HepG2 (cell line): ENCODE data around the gene RTKN2. TPM values are rescaled to one million over a fixed set of nuclear protein-coding genes. Genes with fewer than 3 reads are reported as not detected.

ENCODE experiments used
- ATAC-seq: fragments of 200-7000 bp; cut with Tn5 transposase; 3 replicates; pipeline ENCODE4 v1.9.1; 2020; ENCODE audit warnings: mild to moderate bottlenecking, moderate library complexity
- BruUV-seq: library from RNA; stranded (reverse); fragments of 400-500 nt; replicated peaks from 2 replicates; lab custom pipeline; 2021; lab: Mats Ljungman, UMichigan
- CTCF ChIA-PET: fragments of 300-600 bp; formaldehyde crosslinking; extraction: SDS; loops from one replicate; lab custom pipeline; 2021; ENCODE audit warnings: low total read pairs, inconsistent platforms, low intra/inter-chr PET ratio; lab: Yijun Ruan, JAX
- POLR2A ChIA-PET: fragments of 350-600 bp; sonication (Branson Sonifier 250); formaldehyde crosslinking; loops from one replicate; lab custom pipeline; 2020; ENCODE audit warnings: antibody characterized with exemption, inconsistent platforms; lab: Yijun Ruan, JAX
- DNase-seq: peaks from one replicate; pipeline ENCODE4 v3.0.0-alpha.2; 2015; ENCODE audit warnings: low spot score
- FAIRE-seq: peaks from 3 replicates; lab custom pipeline; 2011; peaks lifted over from hg19 to GRCh38; lab: Jason Lieb, UNC
- H2AFZ ChIP-seq: one replicate; pipeline ENCODE4 v1.6.1; 2011; ENCODE audit warnings: low read length, inconsistent platforms
- H3K27ac ChIP-seq: fragments of 300-600 bp; 3 replicates; pipeline ENCODE4 v1.8.0; 2011; ENCODE audit warnings: mixed run types, mild to moderate bottlenecking, mixed read lengths, low read length, inconsistent platforms; ENCODE audit not compliant: insufficient read depth; ENCODE audit errors: extremely low read length
- H3K27me3 ChIP-seq, 2 experiments: fragments of 200-600 bp in 1 of 2; 2 replicates in 1 of 2; 3 replicates in 1 of 2; pipeline versions ENCODE4 v1.6.0 to v1.8.0; 2011; ENCODE audit warnings: low read length in 2 of 2, mild to moderate bottlenecking in 2 of 2, moderate library complexity in 2 of 2, inconsistent platforms in 1 of 2; ENCODE audit not compliant: insufficient read depth in 2 of 2, control insufficient read depth in 1 of 2
- H3K36me3 ChIP-seq, 2 experiments: fragments of 200-600 bp in 1 of 2; replicated peaks in 1 of 2; 2 replicates in 1 of 2; 3 replicates in 1 of 2; pipeline versions ENCODE4 v1.5.1 to v1.8.0; 2011; ENCODE audit warnings: low read length in 2 of 2, inconsistent platforms in 1 of 2; ENCODE audit not compliant: insufficient read depth in 2 of 2, control insufficient read depth in 1 of 2
- H3K4me1 ChIP-seq: 2 replicates; pipeline ENCODE4 v1.5.1; 2012; ENCODE audit warnings: low read length, inconsistent platforms; ENCODE audit not compliant: insufficient read depth
- H3K4me2 ChIP-seq: 2 replicates; pipeline ENCODE4 v1.6.0; 2011; ENCODE audit warnings: low read depth, low read length, inconsistent platforms
- H3K4me3 ChIP-seq, 3 experiments: fragments of 200-600 bp in 1 of 3; sonication (generic), shearing (Covaris generic) in 1 of 3; replicated peaks in 1 of 3; 2 replicates each; pipeline ENCODE4 v1.5.1; 2011 to 2016; ENCODE audit warnings: low read length in 3 of 3, inconsistent platforms in 2 of 3, low read depth in 2 of 3, mild to moderate bottlenecking in 2 of 3, control low read depth in 1 of 3, mixed read lengths in 1 of 3; ENCODE audit not compliant: insufficient read depth in 1 of 3
- H3K79me2 ChIP-seq: one replicate; pipeline ENCODE4 v1.6.1; 2011; ENCODE audit warnings: low read length, inconsistent platforms; ENCODE audit not compliant: insufficient read depth
- H3K9ac ChIP-seq: 2 replicates; pipeline ENCODE4 v1.6.0; 2011; ENCODE audit warnings: mild to moderate bottlenecking, low read depth, low read length, inconsistent platforms; ENCODE audit not compliant: insufficient read depth
- H3K9me3 ChIP-seq: 2 replicates; pipeline ENCODE4 v1.5.1; 2012; ENCODE audit warnings: mild to moderate bottlenecking, low read length
- H4K20me1 ChIP-seq: 2 replicates; pipeline ENCODE4 v1.6.0; 2011; ENCODE audit warnings: inconsistent platforms, mild to moderate bottlenecking, low read length, moderate library complexity; ENCODE audit not compliant: insufficient read depth
- ATF6 ChIP-seq: sonication (generic); formaldehyde crosslinking; conservative IDR thresholded peaks from 2 replicates; pipeline ENCODE4 v1.4.0; 2020; ENCODE audit warnings: missing genetic modification reagents
- BRD4 ChIP-seq: sonication (generic); formaldehyde crosslinking; IDR thresholded peaks from 2 replicates; pipeline ENCODE4 v1.4.0; 2020; ENCODE audit warnings: missing genetic modification reagents
- E2F2 ChIP-seq: sonication (generic); formaldehyde crosslinking; IDR thresholded peaks from 2 replicates; pipeline ENCODE4 v1.4.0; 2020; ENCODE audit warnings: missing genetic modification reagents, borderline replicate concordance
- GZF1 ChIP-seq: sonication (generic); formaldehyde crosslinking; IDR thresholded peaks from 2 replicates; pipeline ENCODE4 v1.5.1; 2020; ENCODE audit warnings: mild to moderate bottlenecking, missing genetic modification reagents
- IKZF4 ChIP-seq: sonication (generic); formaldehyde crosslinking; IDR thresholded peaks from 2 replicates; pipeline ENCODE4 v1.5.1; 2020; ENCODE audit warnings: borderline replicate concordance, mild to moderate bottlenecking, low read depth, missing genetic modification reagents; ENCODE audit errors: not compliant biosample characterization
- IRF1 ChIP-seq: sonication (generic); formaldehyde crosslinking; IDR thresholded peaks from 2 replicates; pipeline ENCODE4 v1.4.0; 2020; ENCODE audit warnings: low read depth, mild to moderate bottlenecking, missing genetic modification reagents
- JARID2 ChIP-seq: sonication (generic); formaldehyde crosslinking; IDR thresholded peaks from 2 replicates; pipeline ENCODE4 v1.8.1; 2023; ENCODE audit warnings: missing genetic modification reagents, inconsistent platforms; ENCODE audit not compliant: insufficient replicate concordance
- MAFG ChIP-seq: sonication (generic); formaldehyde crosslinking; IDR thresholded peaks from 2 replicates; pipeline ENCODE4 v1.5.1; 2020; ENCODE audit warnings: mild to moderate bottlenecking, missing genetic modification reagents
- NCOA5 ChIP-seq: sonication (generic); formaldehyde crosslinking; IDR thresholded peaks from 2 replicates; pipeline ENCODE4 v1.4.0; 2020; ENCODE audit warnings: missing genetic modification reagents
- PAX8 ChIP-seq: sonication (generic); formaldehyde crosslinking; IDR thresholded peaks from 2 replicates; pipeline ENCODE4 v1.8.0; 2022; ENCODE audit warnings: mild to moderate bottlenecking, missing genetic modification reagents, borderline replicate concordance
- SP140L ChIP-seq: sonication (generic); formaldehyde crosslinking; IDR thresholded peaks from 2 replicates; pipeline ENCODE4 v1.4.0; 2020; ENCODE audit warnings: missing genetic modification reagents, borderline replicate concordance
- ZFP90 ChIP-seq: sonication (generic); formaldehyde crosslinking; IDR thresholded peaks from 2 replicates; pipeline ENCODE4 v1.8.0; 2022; ENCODE audit warnings: missing genetic modification reagents, mild to moderate bottlenecking, inconsistent platforms, borderline replicate concordance
- ZMYM2 ChIP-seq: sonication (generic); formaldehyde crosslinking; IDR thresholded peaks from 2 replicates; pipeline ENCODE4 v1.8.0; 2022; ENCODE audit warnings: mild to moderate bottlenecking, missing genetic modification reagents
- ZNF333 ChIP-seq: sonication (generic); formaldehyde crosslinking; IDR thresholded peaks from 2 replicates; pipeline ENCODE4 v1.4.0; 2020; ENCODE audit warnings: mild to moderate bottlenecking, missing genetic modification reagents, borderline replicate concordance
- ZNF431 ChIP-seq: sonication (generic); formaldehyde crosslinking; IDR thresholded peaks from 2 replicates; pipeline ENCODE4 v1.9.0; 2022; ENCODE audit warnings: missing genetic modification reagents, low read depth, mild to moderate bottlenecking, borderline replicate concordance
- ZNF512 ChIP-seq: sonication (generic); formaldehyde crosslinking; IDR thresholded peaks from 2 replicates; pipeline ENCODE4 v1.4.0; 2020; ENCODE audit warnings: mild to moderate bottlenecking, missing genetic modification reagents
- ZNF576 ChIP-seq: sonication (generic); formaldehyde crosslinking; IDR thresholded peaks from 2 replicates; pipeline ENCODE4 v1.4.0; 2020; ENCODE audit warnings: mild to moderate bottlenecking, missing genetic modification reagents
- ZNF746 ChIP-seq: sonication (generic); formaldehyde crosslinking; IDR thresholded peaks from 2 replicates; pipeline ENCODE4 v1.8.0; 2022; ENCODE audit warnings: mild to moderate bottlenecking, missing genetic modification reagents
- WGBS: methylation state at CpG from one replicate; pipeline ENCODE4 v1.1.6; 2017; ENCODE audit warnings: low lambda C conversion rate; 5-methylcytosine and 5-hydroxymethylcytosine counted together
- in situ Hi-C: cut with HindIII; loops from 2 replicates; pipeline ENCODE4 v1.10.0; 2017; ENCODE audit warnings: low pct_unique_long_range_greater_than_20kb; ENCODE audit not compliant: extremely low pct_ligation_motif_present
- intact Hi-C: fragments of 100-400 bp; cut with micrococcal nuclease; formaldehyde crosslinking; loops from one replicate; pipeline ENCODE4 v1.10.0; 2022; ENCODE audit not compliant: unreplicated experiment
- polyA plus RNA-seq, 8 experiments: library from polyadenylated mRNA; depleted of rRNA in 3 of 8; stranded (reverse) in 7 of 8; unstranded in 1 of 8; fragments of >200 nt; fragmentation: Illumina TruSeq in 4 of 8; extraction: Trizol in 4 of 8; gene quantifications; 2 replicates each; pipeline versions ENCODE4 v1.2.1 to v1.2.3, GENCODE V29; 2011 to 2016; ENCODE audit warnings: low read depth in 4 of 8, missing spikeins in 1 of 8, mixed read lengths in 1 of 8; ENCODE audit not compliant: insufficient read depth in 1 of 8
- total RNA-seq, 5 experiments: library from RNA; depleted of rRNA; stranded (reverse); fragments of >200 nt; fragmentation: Illumina TruSeq; extraction: Trizol; gene quantifications; 2 replicates each; pipeline ENCODE4 v1.2.3, GENCODE V29; 2016; ENCODE audit warnings: low read depth in 1 of 5

Gene RTKN2
- total and polyA plus RNA-seq, 2 of the 13 experiments (the other 11 are each of a cell fraction or from before 2014, with no cell fraction given): 2.2 to 7.0 TPM

- ATAC-seq (no peak), DNase-seq (no peak), FAIRE-seq (no peak)
- CTCF ChIA-PET: no interaction called here
- Histone ChIP-seq H3K9ac (no peak overlapping the region), H3K9me3 (peaks cover 4% of the 10 kb centered on the region), H3K79me2 (no peaks in the 10 kb centered on the region), H3K27me3 (no peaks in the 10 kb centered on the region), H3K27ac (no peak overlapping the region), H4K20me1 (no peaks in the 10 kb centered on the region), H3K4me2 (no peak overlapping the region), H3K4me1 (peaks cover 4% of the 10 kb centered on the region), H3K4me3 (no peak overlapping the region), H3K36me3 (peaks cover 2% of the 10 kb centered on the region in 2 experiments; a peak in 2 of 5 replicates), H2AFZ (no peak overlapping the region)
- in situ Hi-C loops: no loop called here
- intact Hi-C loops: no loop called here
- no TSS peak for BruUV-seq
- WGBS: 70% methylated on average over 1 of the region's 1 CpG
- POLR2A ChIA-PET: no interaction called here
- TF ChIP-seq ZNF576 (CRISPR knock-in tag) (no peak), NCOA5 (CRISPR knock-in tag) (no peak), GZF1 (CRISPR knock-in tag) (no peak), ZNF512 (CRISPR knock-in tag) (no peak), ATF6 (CRISPR knock-in tag) (no peak), ZFP90 (CRISPR knock-in tag) (no peak), ZNF431 (CRISPR knock-in tag) (no peak), IKZF4 (CRISPR knock-in tag) (no peak), IRF1 (no peak), E2F2 (CRISPR knock-in tag) (no peak), ZMYM2 (CRISPR knock-in tag) (no peak), ZNF746 (CRISPR knock-in tag) (no peak), ZNF333 (CRISPR knock-in tag) (no peak), MAFG (no peak), PAX8 (no peak), JARID2 (no peak), SP140L (CRISPR knock-in tag) (no peak), BRD4 (CRISPR knock-in tag) (no peak)
These were observed 79.5 kb downstream of the RTKN2 start for GRCh38 chr10:62189131-62189530.
